A549 (cell line): ENCODE results near the gene MYMK.

Experiments
- HMGXB4 ChIP-seq: fragments of 250-450 bp; sonication (Bioruptor Pico); IDR thresholded peaks from 2 replicates; pipeline ENCODE4 v1.5.0; 2021; ENCODE audit warnings: mild to moderate bottlenecking, moderate library complexity, borderline replicate concordance
- MAFK ChIP-seq: fragments of 450-650 bp; IDR thresholded peaks from 2 replicates; pipeline ENCODE4 v1.6.1; 2014; ENCODE audit not compliant: partially characterized antibody

DNA sequence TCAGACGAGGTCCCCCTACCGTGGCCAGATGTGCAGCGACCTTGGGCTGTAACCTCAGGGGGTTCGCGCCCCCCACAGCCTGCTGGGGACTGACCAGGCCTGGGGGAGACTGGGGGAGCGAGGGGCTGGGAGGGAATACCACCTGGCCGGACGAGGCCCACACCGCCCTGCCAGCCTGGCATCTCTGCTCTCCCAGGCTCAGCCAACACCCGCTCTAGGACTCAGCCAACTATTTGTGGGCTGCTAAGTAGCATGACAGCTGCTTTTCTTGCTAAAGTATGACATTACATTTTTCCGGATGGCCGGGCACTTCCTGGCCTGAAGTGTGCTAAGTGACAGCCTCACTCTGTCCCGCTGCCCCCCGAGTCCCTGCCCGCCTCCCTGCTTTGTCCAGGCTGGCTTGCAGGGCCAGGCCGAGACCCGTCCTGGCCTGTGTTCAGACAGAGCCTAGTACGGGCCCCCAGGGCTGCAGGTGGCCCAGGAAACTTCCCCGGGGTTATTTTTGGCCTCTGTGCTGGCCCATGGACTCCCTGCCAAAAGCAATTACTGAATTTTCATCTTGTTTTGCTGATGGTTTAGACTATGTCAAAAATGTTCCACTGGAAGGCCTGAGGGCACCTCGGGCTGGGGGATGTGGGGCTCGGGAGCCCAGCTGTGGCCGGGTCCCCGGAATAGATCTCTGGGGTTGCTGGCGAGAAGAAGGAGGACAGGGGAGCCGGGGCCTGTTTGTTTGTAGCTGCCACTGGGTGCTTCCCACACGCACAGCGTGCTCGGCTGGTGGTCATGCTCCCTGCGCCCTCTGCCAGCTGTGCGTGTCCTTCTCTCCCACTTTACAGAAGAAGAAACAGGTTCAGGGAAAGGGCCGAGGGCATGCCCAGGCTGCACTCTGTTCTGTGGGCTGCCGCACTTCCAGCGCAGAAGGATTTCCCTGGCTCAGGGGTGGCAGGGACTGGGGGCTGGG is 32.4 kb downstream of the MYMK start:
- TF ChIP-seq MAFK (no peak), HMGXB4 (CRISPR knock-in tag) (no peak)
